Lower leg skin (tissue), 3 donors: ENCODE measurements around the gene ABLIM1.

Experiments used
- POLR2A ChIP-seq, 2 donors: fragments of 450-650 bp; IDR thresholded peaks; one replicate each; pipeline ENCODE4 v1.6.1; 2016 to 2017; ENCODE audit warnings: antibody characterized with exemption in 2 of 2, mild to moderate bottlenecking in 1 of 2, moderate library complexity in 1 of 2
- TF ChIP-seq, protein P1 (sequence below), 3 donors: fragments of 450-650 bp; IDR thresholded peaks; one replicate each; pipeline ENCODE4 v1.5.1; 2016; ENCODE audit warnings: antibody characterized with exemption in 3 of 3, mild to moderate bottlenecking in 3 of 3, moderate library complexity in 2 of 3

DNA sequence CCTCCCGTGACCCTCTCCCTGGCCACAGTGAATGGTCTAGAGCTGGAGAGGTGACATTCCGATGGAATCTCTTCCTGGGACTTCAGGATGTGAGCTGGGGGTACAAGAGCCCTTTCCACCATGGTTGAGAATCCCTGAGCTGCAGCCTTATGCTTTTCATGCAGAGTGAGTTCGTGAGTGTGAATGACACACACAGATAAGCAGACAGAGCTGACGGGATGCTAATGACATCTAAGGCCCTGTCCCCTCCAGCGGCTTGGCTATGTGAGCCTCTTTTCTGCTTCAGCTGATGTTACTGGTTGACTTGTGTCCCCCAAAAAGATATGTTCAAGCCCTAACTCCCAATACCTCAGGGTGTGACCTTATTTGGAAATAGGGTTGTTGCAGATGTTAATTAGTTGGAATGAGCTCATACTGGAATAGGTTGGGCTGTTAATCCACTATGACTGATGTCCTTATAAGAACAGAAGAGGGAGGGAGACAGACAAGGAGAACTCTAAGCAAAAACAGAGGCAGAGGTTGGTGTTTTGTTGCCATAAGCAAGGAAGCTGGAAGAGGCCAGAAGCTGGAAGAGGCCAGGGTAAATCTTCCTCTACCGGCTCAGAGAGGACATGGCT is 142.7 kb downstream of the ABLIM1 start:
- no peak for TF ChIP-seq POLR2A (IDR thresholded peaks at IDR 0.05)
- TF ChIP-seq, protein P1, sequence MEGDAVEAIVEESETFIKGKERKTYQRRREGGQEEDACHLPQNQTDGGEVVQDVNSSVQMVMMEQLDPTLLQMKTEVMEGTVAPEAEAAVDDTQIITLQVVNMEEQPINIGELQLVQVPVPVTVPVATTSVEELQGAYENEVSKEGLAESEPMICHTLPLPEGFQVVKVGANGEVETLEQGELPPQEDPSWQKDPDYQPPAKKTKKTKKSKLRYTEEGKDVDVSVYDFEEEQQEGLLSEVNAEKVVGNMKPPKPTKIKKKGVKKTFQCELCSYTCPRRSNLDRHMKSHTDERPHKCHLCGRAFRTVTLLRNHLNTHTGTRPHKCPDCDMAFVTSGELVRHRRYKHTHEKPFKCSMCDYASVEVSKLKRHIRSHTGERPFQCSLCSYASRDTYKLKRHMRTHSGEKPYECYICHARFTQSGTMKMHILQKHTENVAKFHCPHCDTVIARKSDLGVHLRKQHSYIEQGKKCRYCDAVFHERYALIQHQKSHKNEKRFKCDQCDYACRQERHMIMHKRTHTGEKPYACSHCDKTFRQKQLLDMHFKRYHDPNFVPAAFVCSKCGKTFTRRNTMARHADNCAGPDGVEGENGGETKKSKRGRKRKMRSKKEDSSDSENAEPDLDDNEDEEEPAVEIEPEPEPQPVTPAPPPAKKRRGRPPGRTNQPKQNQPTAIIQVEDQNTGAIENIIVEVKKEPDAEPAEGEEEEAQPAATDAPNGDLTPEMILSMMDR (IDR thresholded peaks at IDR 0.05), result no peak
